ENCODE data around the gene CGNL1. TPM values are rescaled to one million over a fixed set of nuclear protein-coding genes. Genes with fewer than 3 reads are reported as not detected.

CGNL1 gene
- total RNA-seq, 4 donors from 2014 or later: 1.6 to 3.3 (median 2.6) TPM

GRCh38 chr15:57551715-57552677 lies 175.7 kb downstream of the CGNL1 start:
- TF ChIP-seq, protein P1, sequence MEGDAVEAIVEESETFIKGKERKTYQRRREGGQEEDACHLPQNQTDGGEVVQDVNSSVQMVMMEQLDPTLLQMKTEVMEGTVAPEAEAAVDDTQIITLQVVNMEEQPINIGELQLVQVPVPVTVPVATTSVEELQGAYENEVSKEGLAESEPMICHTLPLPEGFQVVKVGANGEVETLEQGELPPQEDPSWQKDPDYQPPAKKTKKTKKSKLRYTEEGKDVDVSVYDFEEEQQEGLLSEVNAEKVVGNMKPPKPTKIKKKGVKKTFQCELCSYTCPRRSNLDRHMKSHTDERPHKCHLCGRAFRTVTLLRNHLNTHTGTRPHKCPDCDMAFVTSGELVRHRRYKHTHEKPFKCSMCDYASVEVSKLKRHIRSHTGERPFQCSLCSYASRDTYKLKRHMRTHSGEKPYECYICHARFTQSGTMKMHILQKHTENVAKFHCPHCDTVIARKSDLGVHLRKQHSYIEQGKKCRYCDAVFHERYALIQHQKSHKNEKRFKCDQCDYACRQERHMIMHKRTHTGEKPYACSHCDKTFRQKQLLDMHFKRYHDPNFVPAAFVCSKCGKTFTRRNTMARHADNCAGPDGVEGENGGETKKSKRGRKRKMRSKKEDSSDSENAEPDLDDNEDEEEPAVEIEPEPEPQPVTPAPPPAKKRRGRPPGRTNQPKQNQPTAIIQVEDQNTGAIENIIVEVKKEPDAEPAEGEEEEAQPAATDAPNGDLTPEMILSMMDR (IDR thresholded peaks at IDR 0.05; ENCODE audit: low read depth): no peak

DNA sequence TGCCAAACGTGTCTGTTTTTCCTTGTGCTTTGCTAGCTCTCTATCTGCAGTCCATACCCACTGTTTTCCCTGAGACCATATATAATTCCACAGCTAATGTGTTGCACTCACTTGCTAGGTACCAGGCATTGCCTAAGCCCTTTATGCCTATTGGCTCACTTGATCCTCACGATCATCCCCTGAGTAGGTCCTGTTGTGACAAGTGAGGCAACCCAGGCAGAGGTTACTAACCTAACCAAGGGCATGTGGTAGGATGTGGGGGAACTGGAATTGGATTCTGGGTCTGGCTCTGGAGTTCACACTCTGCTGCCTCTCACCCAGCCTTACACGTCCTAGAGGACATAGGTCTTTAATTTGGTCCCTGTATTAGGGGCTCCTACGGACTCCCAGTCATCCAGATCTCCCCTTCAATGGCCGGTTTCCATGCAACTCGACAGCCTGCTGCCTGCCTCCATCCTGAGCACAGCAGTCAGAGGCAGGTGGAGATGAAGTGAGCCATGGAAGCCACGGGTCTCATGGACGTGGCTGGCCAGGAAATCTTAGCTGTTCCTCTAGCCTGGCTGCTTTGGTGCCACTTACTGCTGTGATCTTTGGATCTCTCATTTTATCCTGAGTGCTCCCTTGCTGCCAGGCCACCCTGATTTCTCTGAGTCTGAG lies 176.5 kb downstream of the CGNL1 start:
- TF ChIP-seq, protein P1 (IDR thresholded peaks at IDR 0.05; ENCODE audit: low read depth): no peak

DNA sequence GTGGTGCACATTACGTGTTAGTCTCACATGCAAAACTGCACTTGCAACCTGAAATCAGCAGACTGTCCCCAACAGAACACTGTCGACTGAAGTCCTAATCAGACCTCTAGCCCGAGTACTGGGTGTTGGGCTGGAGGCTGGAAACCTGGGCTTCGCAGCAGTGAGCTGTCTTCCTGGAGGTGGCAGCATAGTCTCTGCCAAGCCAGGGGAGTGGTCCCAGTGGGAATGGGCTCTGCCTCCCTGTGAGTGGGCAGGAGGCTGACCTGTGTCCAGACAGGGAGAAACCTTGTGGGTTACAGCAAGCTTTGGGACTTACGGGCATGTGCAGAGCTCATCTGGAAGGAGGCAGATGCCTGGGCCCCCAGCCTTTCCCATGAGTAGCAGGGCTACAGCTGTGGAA lies 177.2 kb downstream of the CGNL1 start:
- TF ChIP-seq, protein P1 (IDR thresholded peaks at IDR 0.05; ENCODE audit: low read depth): no peak

- TF ChIP-seq, protein P1 (IDR thresholded peaks at IDR 0.05; ENCODE audit: low read depth): no peak
Observed at GRCh38 chr15:57554063-57554811, 177.9 kb downstream of the CGNL1 start.

- TF ChIP-seq, protein P1 (IDR thresholded peaks at IDR 0.05; ENCODE audit: low read depth): no peak
Observed at GRCh38 chr15:57554812-57555179, 178.5 kb downstream of the CGNL1 start.

- TF ChIP-seq, protein P1 (IDR thresholded peaks at IDR 0.05; ENCODE audit: low read depth): no peak
Observed at GRCh38 chr15:57555270-57555669, 179.0 kb downstream of the CGNL1 start.
